ENCODE data around the gene HOXC10.

Gene HOXC10

DNA sequence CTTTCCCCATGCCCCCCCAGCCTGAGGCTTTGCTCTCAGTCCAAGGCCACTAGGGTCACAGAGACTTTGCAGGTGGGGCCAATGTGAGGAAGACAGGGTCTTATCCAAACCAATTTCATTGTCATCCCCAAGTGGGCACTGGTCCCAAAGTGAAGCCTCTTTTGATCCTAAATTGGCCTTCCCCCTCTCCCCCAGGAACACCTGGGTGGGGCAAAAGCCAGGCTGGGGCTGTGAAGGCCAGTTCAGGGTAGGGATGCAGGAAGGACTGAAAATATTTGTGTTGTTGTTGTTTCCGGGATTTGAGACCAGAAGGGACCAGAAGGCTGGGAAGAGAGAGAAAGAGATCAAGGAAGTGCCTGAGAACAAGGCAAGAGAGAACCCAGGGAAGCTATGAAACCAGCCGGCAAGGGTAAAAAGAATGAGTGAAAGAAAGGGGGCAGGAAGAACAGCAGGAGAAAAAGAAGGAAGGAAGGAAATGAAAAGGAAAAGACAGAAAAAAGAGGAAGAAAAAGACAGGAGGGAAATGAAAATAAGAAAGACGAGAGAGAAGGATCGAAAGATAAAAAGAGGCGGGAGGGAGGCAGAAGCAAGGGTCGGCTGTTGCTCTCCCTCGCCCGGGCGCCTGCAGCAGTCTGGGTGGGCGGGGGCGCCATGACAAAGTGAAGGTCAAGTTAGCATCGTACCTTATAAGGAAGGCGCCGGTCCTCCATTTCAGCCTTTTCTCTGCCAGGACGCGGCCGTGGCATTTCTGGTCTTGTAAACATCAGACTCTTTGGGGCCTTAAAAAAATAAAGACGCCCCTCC is 19.5 kb upstream of the HOXC10 start:
- no peak for DNase-seq (ENCODE audit: low spot score)

DNA sequence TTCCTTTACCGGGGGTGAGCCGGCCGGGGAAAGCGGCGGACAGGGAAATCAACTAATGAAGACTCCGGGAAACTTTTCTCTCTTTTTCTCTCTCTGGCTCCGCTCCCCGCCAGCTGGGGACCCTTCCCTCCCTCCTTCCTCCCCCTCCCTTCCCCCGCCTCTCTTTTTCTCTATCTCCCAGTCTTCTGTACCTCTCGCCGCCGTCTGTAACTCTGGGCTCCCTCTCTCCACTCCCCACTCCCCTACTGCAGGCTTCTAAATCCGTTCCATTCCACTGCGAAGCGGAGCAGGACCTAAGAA is 18.9 kb upstream of the HOXC10 start:
- DNase-seq (ENCODE audit: low spot score), result no peak

DNA sequence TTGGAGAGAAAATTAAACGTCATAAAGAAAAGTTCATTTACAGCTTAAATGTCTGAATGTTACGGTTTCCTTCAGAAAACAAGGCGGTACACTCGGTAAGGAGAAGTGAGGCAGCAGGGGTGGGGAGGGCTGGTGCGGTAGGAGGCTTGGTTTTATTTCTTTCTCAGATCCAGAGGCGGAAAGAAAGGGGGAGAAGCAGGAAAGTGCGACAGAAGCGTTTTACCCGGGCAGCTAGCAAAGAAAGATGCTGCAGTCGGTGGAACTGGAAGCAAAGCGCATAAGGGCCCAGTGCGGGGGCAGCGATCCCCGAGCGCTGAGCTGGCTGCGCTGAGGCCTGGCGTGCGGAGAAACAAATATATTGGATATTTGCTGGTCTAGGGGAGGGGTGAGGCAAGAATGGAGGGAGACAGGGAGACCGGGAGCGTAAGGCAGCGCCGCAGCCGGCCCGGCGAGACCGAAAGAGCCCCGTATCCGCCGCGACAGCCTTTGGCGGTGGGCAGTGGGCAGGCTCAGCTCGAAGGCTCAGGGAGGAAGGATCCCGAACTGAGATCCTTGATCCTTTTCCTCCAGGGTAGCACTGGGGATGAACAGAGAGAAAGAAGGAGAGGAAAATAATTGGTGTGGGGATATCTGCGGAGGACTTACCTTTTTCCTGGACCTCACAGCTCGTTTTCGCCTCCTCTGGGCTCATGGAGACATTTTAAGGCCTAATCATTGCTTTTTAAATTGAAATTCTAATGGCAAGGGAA is 18.4 kb upstream of the HOXC10 start:
- no peak for DNase-seq (ENCODE audit: low spot score)

DNA sequence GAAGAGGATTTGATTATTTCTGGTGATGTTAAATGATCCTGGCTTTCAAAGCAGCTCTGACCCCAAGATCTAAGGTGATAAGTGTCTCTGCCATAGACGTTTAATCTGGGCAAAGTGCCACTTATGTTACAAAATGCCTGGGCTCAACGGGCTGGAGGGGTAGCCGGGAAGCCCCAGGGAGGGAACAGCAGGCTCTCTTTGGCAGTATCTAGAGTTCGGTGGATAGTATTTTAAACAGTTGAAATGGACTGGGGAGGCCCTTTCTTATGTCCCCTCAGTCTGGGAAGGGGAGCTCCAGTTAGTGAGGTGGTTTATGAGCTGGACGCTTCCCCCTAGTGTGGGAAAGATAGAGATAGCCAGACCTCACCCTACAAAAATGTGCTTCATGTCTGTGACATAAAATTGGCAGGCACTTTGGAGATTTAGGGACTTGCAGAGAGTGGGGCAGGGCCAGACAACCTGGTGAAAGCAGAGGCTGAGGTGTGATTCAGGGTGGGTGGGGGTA is 17.5 kb upstream of the HOXC10 start:
- no peak for DNase-seq (ENCODE audit: low spot score)

DNA sequence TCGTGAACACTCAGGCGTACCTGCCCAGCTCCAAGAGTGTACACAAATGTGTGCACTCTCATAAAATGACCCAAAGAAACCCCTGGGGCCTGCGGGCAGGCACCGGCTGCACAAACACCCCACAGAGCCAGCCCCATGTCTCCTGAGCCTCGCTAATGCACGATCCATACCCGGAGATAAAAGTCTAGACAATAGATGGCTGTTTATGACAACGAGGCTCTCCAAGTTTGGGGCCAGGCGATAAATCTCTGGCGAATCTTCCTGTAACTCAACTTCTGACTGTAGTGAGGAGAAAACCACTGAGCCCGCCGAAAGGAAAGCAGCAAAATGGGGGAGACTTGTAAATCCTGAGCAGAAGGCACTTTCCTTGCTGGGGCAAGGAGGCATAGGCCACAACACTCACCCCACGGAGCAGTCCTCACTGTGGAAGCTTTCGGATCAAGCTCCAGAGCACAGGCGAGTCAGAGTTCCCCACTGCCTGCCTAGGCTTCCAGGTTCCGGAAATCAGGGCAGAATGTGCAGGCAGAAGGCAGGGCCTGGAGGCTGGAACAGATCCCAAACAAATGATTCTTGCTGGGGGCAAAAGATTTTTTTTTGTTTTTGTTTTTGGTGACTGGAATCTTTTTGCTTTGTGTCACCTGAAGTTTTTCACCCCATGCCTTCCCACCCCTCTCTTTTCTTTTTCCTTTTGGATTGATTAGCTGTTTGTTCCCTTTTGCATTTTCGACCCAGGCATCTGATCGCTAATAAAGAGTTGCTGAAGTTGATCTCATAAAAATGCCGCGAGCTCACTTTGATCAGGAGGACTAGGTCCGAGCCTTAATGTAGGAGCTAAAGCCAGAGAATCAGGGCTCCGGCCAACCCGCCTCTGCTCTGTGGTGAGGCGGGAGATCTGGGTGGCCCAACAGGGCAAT is 16.5 kb upstream of the HOXC10 start:
- DNase-seq (ENCODE audit: low spot score), result no peak

DNA sequence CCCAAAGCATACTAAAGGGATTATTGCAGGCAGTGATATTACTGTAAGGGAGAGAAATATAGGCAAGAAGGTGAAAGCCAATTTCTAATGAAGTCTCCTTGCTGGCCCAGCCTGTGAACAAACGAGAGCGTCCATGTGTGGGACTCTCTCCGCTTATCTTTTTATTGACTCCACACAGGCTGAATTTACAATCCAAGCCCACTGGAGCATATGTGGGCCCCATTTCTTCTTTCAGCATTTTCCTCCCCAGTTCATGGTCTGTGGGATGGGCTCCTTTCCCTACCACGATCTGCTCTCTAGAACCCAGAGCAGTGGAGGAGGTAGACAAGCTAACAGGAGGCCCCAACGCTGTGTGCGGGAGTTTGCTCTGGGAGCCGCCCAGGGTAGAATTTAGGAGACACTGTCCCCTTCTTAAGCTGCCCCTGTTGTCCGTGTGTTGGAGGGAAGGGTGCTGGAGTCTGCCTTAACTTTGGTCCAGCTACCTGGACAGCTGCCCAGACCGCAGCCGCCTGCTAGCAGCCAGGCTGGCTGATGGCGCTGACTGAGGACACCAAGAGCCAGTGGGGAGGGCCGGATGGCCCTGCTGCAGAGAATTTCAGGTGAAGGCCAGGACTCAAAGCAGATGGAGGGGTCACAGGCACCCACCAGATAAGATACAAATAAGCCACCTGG is 15.2 kb upstream of the HOXC10 start:
- DNase-seq (ENCODE audit: low spot score), result no peak

DNA sequence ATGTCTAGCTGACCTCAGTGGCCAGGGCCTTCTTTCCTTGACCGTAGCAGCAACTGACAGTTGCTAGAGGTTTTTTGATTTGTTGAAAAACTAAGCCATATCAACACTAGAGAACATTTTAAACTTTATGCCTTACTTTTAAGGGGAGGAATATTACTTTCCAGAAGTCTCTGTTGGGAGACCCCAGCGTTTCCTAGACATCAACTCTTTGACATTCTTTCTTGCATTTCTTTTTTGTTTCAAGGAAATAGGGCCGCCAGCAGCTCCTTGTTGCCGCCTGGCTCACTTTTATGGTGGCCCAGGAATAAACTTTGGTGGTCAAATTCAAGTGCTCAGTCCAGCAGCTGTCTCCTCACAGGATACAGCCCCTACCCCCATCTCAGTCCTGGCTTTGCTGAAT is 14.5 kb upstream of the HOXC10 start:
- no peak for DNase-seq (ENCODE audit: low spot score)

DNA sequence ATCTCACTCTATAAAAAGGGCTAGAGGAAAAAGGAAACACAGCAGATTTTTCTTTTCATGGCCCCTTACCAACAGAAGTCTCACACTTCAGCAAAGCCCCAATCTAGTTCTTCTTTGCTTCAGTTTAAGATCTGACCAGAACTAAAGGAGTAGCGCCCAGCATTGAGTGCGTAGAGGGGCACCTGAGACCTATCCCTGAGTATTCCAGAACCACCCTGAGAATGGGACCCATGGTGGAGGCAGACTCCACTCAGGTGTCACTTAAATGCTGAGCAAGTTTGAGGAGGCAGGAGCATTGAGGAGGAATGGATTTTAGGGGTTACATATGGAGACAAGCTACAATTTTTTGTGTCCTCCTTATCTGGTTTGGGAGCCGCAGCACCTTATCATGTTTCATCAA is 13.8 kb upstream of the HOXC10 start:
- no peak for DNase-seq (ENCODE audit: low spot score)

DNA sequence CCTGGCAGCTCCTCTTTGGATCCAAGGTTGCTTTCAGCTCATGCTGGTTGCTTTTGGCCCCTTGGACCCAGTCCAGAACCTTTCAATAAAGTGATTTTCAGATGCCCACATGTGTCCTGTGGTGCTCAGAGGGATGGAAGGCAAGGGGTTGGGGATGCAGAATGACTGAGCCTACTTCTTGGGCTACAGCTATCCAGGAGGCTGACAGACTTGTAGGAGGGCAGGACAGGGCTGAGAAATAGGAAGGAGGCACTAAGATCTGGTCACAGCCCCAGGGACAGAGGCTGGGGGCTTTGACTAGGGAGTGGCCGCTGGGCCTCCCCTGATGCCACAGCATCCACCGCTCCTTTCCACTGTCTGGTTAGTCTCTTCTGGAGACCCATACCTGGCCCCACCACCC is 13.3 kb upstream of the HOXC10 start:
- no peak for DNase-seq (ENCODE audit: low spot score)

DNA sequence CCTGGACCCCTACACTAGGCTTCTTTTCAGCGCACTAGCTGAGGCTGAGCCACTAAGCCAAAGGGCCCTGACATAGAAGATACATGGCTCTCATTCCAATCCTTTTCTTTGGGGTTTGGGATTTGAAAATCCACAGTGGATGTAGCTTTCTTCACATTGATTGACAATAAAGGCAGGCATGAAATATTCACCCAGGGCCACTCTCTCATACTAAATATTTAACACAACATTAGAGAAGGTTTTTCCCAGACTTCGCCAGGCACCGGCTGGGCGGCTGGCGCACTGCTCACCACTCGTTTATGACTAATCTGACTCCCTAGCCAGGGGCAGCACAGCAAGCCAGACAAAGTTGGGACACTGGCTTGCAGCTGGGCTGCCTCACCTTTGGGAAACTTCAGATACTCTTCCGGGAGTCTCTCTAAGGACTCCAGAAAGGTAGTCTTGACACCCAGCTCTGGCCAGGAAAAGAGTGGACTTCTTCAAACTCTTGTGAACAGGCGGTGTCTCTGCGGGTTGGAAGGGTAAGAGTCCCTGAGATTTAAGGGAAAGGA is 12.7 kb upstream of the HOXC10 start:
- no peak for DNase-seq (ENCODE audit: low spot score)

DNA sequence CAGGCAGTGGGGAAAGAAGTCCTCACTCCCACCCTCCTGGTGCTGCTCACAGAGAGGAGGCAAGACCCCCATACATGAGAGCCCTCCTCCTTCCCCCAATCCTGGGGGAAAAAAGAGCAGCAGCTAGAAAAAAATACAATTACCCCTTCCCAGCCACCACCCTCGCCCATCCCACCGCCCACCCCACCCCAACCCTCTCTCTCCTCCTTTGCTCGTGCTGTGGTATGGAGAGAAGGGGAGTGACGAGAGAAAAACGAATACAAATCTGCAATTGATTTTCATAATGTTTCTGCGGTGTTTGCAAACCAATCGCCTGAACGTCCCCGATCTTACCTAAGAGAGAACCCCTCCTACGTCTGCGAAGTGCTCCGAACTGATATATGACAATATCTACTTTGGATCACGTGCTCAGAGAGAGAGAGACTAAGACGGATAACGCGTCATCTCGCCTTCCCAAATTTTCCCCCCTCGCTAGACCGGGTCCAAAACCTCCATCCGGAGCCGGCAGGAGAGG is 12.2 kb upstream of the HOXC10 start, which contains the start of gene HOXC11:
HOXC11 (plus strand) TSS at position 405 of the 514 bp plus-strand sequence. CDS start 116 bp downstream, outside the sequence.
- no peak for DNase-seq (ENCODE audit: low spot score)

DNA sequence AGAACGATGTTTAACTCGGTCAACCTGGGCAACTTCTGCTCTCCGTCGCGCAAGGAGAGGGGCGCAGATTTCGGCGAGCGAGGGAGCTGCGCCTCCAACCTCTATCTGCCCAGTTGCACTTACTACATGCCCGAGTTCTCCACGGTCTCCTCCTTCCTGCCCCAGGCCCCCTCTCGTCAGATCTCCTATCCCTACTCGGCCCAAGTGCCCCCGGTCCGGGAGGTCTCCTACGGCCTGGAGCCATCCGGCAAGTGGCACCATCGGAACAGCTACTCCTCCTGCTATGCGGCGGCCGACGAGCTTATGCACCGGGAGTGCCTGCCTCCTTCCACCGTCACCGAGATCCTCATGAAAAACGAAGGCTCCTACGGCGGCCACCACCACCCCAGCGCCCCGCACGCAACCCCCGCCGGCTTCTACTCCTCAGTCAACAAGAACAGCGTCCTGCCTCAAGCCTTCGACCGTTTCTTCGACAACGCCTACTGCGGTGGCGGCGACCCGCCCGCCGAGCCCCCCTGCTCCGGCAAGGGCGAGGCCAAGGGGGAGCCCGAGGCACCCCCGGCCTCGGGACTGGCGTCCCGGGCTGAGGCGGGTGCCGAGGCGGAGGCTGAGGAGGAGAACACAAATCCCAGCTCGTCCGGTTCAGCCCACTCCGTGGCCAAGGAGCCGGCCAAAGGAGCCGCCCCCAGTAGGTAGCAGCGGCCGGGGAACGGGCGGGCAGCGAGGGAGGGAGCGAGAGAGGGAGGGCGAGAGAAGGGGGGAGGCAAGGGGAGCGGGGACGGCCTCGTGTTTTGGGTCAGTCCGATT is 11.5 kb upstream of the HOXC10 start:
- DNase-seq (ENCODE audit: low spot score), result no peak

DNA sequence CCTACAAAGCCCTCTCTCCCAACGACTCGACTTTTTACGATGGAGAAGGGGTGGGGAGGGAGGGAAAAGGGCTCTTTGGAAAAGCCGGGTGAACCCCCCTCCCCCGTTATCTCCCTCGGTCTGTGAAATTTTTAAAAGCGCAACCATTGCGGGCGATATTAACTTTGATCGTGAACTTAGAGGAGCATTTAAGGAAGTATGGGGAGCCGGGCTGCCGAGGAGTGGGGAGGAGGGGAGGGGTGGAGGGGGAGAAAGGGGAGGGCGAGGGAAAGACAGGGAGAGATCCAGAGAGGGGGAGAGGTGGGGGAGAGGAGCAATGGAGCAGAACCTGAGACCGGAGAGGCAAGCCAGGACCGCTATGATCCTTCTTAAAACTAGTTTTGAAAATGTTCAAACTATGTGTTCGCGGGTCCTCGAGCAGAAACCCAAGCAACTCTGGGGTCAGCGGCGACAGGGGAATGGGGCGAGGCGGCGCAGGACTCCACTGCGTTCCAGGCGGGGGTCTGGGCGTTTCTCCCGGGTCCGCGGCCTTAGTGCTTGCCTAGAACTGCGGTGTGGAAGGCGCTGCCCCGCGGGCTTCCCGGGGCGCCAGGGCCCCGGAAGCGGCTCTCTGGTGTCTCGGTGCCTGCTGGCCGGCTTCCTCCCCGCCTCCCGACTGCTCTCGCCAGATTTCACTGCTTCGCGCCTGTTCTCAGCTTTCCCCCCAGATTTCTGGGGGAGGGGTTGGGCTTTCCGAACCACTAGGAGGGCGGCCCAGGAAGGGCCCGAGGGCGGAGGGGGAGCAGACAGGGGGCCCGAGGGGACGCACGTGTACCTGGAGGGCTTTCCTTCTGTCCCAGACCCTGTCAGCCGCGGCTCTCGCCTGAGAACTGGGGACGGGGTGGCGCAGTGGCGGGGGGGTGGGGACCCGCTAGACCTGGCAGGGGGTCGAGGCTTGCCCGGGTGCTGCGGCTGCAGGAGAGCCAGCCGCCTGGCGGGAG is 10.6 kb upstream of the HOXC10 start, which contains the start of gene HOTAIR:
HOTAIR (minus strand) TSS at position 871 of the 980 bp plus-strand sequence.
- peak; percentile 55 for DNase-seq (ENCODE audit: low spot score)

DNA sequence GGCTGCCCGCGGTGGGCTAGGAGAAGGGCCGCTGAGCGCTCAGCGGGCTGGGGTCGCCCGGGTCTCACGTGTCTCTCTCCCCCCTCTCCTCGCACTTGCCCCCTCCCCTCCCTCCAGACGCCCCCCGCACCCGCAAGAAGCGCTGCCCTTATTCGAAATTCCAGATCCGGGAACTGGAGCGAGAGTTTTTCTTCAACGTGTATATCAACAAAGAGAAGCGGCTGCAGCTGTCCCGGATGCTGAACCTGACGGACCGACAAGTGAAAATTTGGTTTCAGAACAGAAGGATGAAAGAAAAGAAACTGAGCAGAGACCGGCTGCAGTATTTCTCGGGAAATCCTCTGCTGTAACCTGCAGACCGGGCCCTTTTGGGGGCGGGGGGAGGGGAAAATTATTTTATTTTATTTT is 9.9 kb upstream of the HOXC10 start:
- no peak for DNase-seq (ENCODE audit: low spot score)

DNA sequence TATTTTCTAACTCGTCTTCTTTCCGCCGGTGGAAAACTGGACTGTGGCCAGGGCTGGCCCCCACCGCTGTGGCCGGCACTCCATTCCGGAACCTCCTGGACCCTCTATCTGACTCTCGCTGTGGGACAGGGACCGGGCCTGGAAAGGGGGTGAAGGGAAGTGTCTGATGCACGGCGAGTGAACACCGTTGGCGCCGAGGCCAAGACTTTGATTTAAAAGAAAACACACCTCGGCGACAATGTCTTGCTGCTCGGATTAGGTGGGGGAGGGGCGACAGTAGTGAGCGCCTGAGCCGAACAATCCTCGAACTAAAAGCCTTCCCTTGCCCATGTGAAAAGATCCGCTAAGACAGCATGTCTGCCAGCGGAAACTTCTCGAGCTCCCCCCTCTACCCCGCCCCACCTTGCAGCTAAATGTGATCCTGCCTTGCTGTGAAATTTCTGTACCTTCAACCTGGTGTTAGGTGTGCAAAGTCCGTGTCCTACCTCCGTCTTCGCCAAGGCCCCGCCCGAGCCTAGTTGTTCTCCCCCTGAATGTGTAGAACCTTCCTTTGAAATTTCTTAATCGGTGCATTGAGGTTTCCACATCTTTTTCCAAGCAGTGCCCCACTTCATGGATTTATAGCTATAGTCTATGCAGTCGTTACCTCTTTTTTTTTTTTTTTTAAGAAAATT is 9.3 kb upstream of the HOXC10 start:
- DNase-seq (ENCODE audit: low spot score), result no peak

DNA sequence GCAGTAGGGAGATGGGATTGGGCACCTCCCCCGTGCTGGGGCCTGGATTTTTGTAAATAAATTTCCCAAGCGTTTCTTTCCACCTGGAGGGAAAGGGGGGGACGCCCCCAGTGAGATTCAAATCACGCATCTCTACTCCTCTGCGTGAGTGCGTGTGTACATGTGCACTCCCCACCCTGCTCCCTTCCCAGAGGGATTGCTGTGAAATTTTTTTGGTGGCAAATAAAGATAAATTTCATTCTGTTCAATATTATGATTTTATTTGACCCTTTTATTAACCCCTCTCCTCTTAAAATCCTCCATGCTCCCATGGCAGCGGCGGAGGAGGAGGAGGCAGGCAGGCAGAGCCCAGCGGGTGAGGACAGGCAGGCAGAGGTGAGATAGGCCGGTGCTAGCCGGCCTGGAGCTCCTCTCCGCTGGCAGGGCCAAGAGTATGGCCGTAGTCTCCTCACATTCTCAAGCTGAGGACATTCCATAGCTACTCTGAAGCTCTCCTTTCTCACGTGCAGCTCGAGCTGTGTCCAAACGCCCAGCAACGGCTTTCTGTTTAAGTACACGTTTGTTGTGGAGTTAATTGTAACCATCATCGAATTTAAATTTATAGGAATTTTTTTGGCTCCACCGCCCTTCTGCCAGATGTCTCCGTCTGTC is 8.6 kb upstream of the HOXC10 start:
- no peak for DNase-seq (ENCODE audit: low spot score)

DNA sequence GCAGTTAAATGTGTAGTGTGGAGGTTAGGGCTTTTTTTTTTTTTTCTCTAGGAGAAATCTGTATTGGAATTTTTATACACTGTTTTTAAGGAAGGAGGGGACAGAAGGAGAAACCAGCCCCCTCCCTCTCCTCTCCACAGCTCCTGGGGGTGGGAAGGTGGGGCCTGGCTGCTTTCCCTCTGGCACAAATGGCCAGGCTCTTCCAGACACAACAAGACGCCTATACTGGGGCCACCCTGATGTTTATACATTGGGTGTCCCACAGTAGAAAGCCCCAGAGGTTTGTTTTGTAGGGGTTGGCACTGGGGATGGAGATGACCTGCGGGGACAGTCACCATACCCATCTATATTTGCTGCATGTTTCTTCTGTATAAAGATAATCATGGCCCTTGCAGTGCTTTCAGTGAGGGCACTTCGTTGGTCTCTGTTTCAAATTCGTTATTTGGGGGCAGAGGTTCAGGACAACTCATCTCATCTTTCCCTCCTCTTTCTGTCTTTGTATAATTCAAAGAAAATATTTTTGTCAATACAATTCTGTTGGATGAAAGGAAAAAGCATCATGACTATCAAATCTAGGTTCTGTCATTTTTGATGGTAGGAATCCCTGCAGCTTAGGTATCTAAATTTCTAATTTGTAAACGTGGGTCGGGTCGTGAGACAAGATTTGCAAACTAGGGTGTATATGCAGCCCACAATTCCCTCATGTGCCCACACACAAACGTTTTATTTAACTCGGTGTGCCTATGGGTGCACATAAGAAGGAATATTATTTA is 7.9 kb upstream of the HOXC10 start:
- DNase-seq (ENCODE audit: low spot score), result no peak

Data from AG08396 (cell line).